ENCODE results near the gene EGFR. TPM values are rescaled to one million over a fixed set of nuclear protein-coding genes. Genes with fewer than 3 reads are reported as not detected.

Gene EGFR
- total RNA-seq, 1 donor from 2014 or later, result 78.3 TPM

GRCh38 chr7:55260676-55261385, 242.0 kb downstream of the EGFR start:
- Histone ChIP-seq H3K36me3 (no peaks in the 10 kb centered on the region), H3K4me1 (no peaks in the 10 kb centered on the region), H3K9me3 (no peaks in the 10 kb centered on the region), H3K27me3 (peaks cover 5% of the 10 kb centered on the region), H3K4me3 (no peak overlapping the region), H3K27ac (no peak overlapping the region)
- TF ChIP-seq, protein P1, sequence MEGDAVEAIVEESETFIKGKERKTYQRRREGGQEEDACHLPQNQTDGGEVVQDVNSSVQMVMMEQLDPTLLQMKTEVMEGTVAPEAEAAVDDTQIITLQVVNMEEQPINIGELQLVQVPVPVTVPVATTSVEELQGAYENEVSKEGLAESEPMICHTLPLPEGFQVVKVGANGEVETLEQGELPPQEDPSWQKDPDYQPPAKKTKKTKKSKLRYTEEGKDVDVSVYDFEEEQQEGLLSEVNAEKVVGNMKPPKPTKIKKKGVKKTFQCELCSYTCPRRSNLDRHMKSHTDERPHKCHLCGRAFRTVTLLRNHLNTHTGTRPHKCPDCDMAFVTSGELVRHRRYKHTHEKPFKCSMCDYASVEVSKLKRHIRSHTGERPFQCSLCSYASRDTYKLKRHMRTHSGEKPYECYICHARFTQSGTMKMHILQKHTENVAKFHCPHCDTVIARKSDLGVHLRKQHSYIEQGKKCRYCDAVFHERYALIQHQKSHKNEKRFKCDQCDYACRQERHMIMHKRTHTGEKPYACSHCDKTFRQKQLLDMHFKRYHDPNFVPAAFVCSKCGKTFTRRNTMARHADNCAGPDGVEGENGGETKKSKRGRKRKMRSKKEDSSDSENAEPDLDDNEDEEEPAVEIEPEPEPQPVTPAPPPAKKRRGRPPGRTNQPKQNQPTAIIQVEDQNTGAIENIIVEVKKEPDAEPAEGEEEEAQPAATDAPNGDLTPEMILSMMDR (IDR thresholded peaks at IDR 0.05), result no peak
- ATAC-seq, result no peak
- no peak for DNase-seq
- intact Hi-C loops (cut with DNase I), result no loop called here
